PFSK-1 (cell line): Measurements from ENCODE around the gene PXT1.

ENCODE experiments used
- POLR2AphosphoS5 ChIP-seq: IDR thresholded peaks from 2 replicates; pipeline ENCODE4 v1.6.1; 2012; ENCODE audit warnings: low read depth, mild to moderate bottlenecking, control low read depth, low read length, moderate library complexity
- SIN3A ChIP-seq: IDR thresholded peaks from 2 replicates; pipeline ENCODE4 v1.6.1; 2012; ENCODE audit warnings: mild to moderate bottlenecking, low read length, moderate library complexity, borderline replicate concordance; ENCODE audit not compliant: insufficient read depth
- TF ChIP-seq, protein P1 (sequence below), 2 experiments: IDR thresholded peaks; 2 replicates each; pipeline versions ENCODE4 v1.6.1 to v1.8.0; 2011 to 2012; ENCODE audit warnings: low read depth in 2 of 2, low read length in 2 of 2, control low read depth in 1 of 2, inconsistent platforms in 1 of 2, mild to moderate bottlenecking in 1 of 2, moderate library complexity in 1 of 2; ENCODE audit not compliant: insufficient read depth in 1 of 2

DNA sequence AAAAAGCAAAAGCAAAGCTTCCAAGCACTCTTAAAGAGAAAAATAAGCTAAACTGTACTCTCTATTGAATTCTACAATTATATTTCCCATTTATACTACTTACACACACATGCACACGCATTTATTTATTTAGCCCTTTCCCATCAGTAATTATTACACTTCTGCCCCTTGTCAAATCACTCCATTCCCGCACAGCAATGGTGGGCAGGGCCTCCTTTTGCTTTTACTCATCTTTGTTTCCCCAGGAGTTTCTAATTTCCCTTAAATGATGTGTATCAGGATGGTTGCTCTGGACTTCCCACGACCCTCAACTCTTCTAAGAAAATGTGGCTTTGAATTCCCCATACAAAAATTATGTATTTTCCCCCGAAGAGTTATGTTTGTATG is 19.9 kb downstream of the PXT1 start:
- TF ChIP-seq POLR2AphosphoS5 = no peak
- TF ChIP-seq, protein P1, sequence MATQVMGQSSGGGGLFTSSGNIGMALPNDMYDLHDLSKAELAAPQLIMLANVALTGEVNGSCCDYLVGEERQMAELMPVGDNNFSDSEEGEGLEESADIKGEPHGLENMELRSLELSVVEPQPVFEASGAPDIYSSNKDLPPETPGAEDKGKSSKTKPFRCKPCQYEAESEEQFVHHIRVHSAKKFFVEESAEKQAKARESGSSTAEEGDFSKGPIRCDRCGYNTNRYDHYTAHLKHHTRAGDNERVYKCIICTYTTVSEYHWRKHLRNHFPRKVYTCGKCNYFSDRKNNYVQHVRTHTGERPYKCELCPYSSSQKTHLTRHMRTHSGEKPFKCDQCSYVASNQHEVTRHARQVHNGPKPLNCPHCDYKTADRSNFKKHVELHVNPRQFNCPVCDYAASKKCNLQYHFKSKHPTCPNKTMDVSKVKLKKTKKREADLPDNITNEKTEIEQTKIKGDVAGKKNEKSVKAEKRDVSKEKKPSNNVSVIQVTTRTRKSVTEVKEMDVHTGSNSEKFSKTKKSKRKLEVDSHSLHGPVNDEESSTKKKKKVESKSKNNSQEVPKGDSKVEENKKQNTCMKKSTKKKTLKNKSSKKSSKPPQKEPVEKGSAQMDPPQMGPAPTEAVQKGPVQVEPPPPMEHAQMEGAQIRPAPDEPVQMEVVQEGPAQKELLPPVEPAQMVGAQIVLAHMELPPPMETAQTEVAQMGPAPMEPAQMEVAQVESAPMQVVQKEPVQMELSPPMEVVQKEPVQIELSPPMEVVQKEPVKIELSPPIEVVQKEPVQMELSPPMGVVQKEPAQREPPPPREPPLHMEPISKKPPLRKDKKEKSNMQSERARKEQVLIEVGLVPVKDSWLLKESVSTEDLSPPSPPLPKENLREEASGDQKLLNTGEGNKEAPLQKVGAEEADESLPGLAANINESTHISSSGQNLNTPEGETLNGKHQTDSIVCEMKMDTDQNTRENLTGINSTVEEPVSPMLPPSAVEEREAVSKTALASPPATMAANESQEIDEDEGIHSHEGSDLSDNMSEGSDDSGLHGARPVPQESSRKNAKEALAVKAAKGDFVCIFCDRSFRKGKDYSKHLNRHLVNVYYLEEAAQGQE (IDR thresholded peaks at IDR 0.05; ENCODE audit: insufficient read depth in 1 of 2, low read depth in 2 of 2, low read length in 2 of 2) = no peak
- no peak for TF ChIP-seq SIN3A
